BJ (cell line): ENCODE data around the gene C6. TPM values are rescaled to one million over a fixed set of nuclear protein-coding genes. Genes with fewer than 3 reads are reported as not detected.
"Not testable (repeated sequence)": the region's sequence is repeated elsewhere in the genome, so short reads cannot be mapped to it uniquely, and the experiment has no call there.

Experiments
- CTCF ChIA-PET: fragments of 350-600 bp; formaldehyde crosslinking; extraction: SDS; loops from one replicate; lab custom pipeline; 2021; ENCODE audit warnings: antibody characterized with exemption, inconsistent platforms; lab: Yijun Ruan, JAX
- POLR2A ChIA-PET: fragments of 300-600 bp; sonication (Branson Sonifier 250); formaldehyde crosslinking; extraction: SDS; loops from one replicate; lab custom pipeline; 2021; ENCODE audit warnings: antibody characterized with exemption; lab: Charles Lee
- DNase-seq: peaks from one replicate; pipeline ENCODE4 v3.0.0-alpha.2; 2011; ENCODE audit warnings: low read depth
- H3K27me3 ChIP-seq: 2 replicates; pipeline ENCODE4 v1.6.0; 2011; ENCODE audit warnings: low read length; ENCODE audit not compliant: control insufficient read depth, insufficient read depth
- H3K36me3 ChIP-seq: 2 replicates; pipeline ENCODE4 v1.5.1; 2011; ENCODE audit warnings: low read length; ENCODE audit not compliant: control insufficient read depth, insufficient read depth
- H3K4me3 ChIP-seq: 2 replicates; pipeline ENCODE4 v1.5.1; 2011; ENCODE audit warnings: low read depth, mild to moderate bottlenecking, control low read depth, low read length
- CTCF ChIP-seq: IDR thresholded peaks from 2 replicates; pipeline ENCODE4 v1.5.1; 2011; ENCODE audit warnings: low read depth, mild to moderate bottlenecking, control low read depth, inconsistent platforms, low read length, moderate library complexity; ENCODE audit not compliant: insufficient read depth
- polyA plus RNA-seq: library from polyadenylated mRNA; depleted of rRNA; stranded (reverse); fragments of >200 nt; gene quantifications from 2 replicates; pipeline ENCODE4 v1.2.3, GENCODE V29; 2011

The C6 gene
- polyA plus RNA-seq, 1 experiment = not detected

GRCh38 chr5:41218929-41219657, 5.8 kb upstream of the C6 start:
- H3K27me3 ChIP-seq = no peaks in the 10 kb centered on the region
- H3K4me3 ChIP-seq = no peak overlapping the region
- ChIA-PET CTCF (no interaction called here), POLR2A (no interaction called here)
- H3K36me3 ChIP-seq = no peaks in the 10 kb centered on the region
- DNase-seq = no peak
- TF ChIP-seq CTCF = no peak

GRCh38 chr5:41214182-41214581, 850 bp upstream of the C6 start:
- Histone ChIP-seq H3K27me3 (no peaks in the 10 kb centered on the region), H3K4me3 (no peak overlapping the region), H3K36me3 (no peaks in the 10 kb centered on the region)
- POLR2A ChIA-PET = interaction anchor here (0.7 kb wide), 1 partner anchor 98 kb away, joined by 3 read pairs; no protein-coding TSS in a partner anchor
- no peak for DNase-seq
- TF ChIP-seq CTCF = no peak
- CTCF ChIA-PET = no interaction called here

- no peak for DNase-seq
- H3K4me3 ChIP-seq = no peak overlapping the region
- CTCF ChIA-PET = interaction anchor here (0.7 kb wide), 1 partner anchor 10 kb away, joined by 3 read pairs; no protein-coding TSS in a partner anchor
- no peak for TF ChIP-seq CTCF
- no peaks in the 10 kb centered on the region for H3K36me3 ChIP-seq
- POLR2A ChIA-PET = no interaction called here
- no peaks in the 10 kb centered on the region for H3K27me3 ChIP-seq
These were observed 397 bp downstream of the C6 start for GRCh38 chr5:41212935-41213334.

- no peaks in the 10 kb centered on the region for H3K36me3 ChIP-seq
- no peak overlapping the region for H3K4me3 ChIP-seq
- no peak for TF ChIP-seq CTCF
- no peak for DNase-seq
- ChIA-PET POLR2A (no interaction called here), CTCF (no interaction called here)
- no peaks in the 10 kb centered on the region for H3K27me3 ChIP-seq
These were observed 1.9 kb downstream of the C6 start for GRCh38 chr5:41211417-41211816.

GRCh38 chr5:41205475-41205874, 7.9 kb downstream of the C6 start:
- DNase-seq, H3K27me3 ChIP-seq, H3K4me3 ChIP-seq, CTCF ChIA-PET, POLR2A ChIA-PET, H3K36me3 ChIP-seq: not testable (repeated sequence)

GRCh38 chr5:41203033-41203432, 10.3 kb downstream of the C6 start:
- POLR2A ChIA-PET = no interaction called here
- no peak for DNase-seq
- CTCF ChIA-PET = no interaction called here
- Histone ChIP-seq H3K27me3 (no peaks in the 10 kb centered on the region), H3K36me3 (no peaks in the 10 kb centered on the region), H3K4me3 (no peak overlapping the region)
- no peak for TF ChIP-seq CTCF
